ENCODE data around the gene WDR86.

Gene WDR86

GRCh38 chr7:151379534-151380198, 30.2 kb downstream of the WDR86 start:
- Histone ChIP-seq H3K4me3 (ENCODE audit: low read length) (no peak overlapping the region), H3K9me2 (replicated peaks; ENCODE audit: insufficient read depth, low read length) (no peaks in the 10 kb centered on the region), H3K4me2 (ENCODE audit: low read depth, low read length) (no peak overlapping the region), H3K27me3 (replicated peaks; ENCODE audit: insufficient read depth, low read length) (peaks cover 45% of the 10 kb centered on the region), H3K79me2 (ENCODE audit: low read length) (no peaks in the 10 kb centered on the region), H4K20me1 (ENCODE audit: insufficient read depth, low read length) (no peaks in the 10 kb centered on the region), H2AFZ (ENCODE audit: low read length) (no peak overlapping the region), H3K36me3 (replicated peaks; ENCODE audit: insufficient read depth, low read length) (no peaks in the 10 kb centered on the region), H3K9me3 (replicated peaks; ENCODE audit: insufficient read depth, low read length) (no peaks in the 10 kb centered on the region), H3K27ac (ENCODE audit: low read length) (no peak overlapping the region), H3F3A (ENCODE audit: insufficient read depth, low read length) (no peaks in the 10 kb centered on the region), H3K9ac (ENCODE audit: low read length) (no peak overlapping the region), H3K4me1 (ENCODE audit: low read length) (no peaks in the 10 kb centered on the region)
- DNase-seq: no peak
- TF ChIP-seq CTCF (IDR thresholded peaks at IDR 0.05; ENCODE audit: low read length) (no peak), EZH2 (optimal IDR thresholded peaks at IDR 0.05; ENCODE audit: low read depth, low read length) (no peak), EZH2phosphoT487 (IDR thresholded peaks at IDR 0.05; ENCODE audit: low read length) (no peak)

DNA sequence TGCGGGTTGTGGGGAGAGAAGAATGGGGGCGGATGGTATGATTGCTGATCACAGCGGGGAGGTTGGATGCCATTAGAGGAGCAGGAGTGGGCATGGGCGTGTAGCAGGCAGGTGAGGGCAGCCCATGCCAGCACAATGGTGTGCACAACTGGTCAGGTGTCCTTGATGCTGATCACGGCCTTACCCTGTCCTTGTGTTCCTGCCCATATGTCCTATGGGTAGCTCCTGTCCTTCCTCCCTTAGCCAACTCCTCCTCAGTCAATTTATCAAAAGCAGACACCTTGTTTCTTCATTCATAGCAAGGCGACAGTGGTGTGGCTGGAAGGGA, 30.7 kb downstream of the WDR86 start:
- Histone ChIP-seq H3K4me3 (ENCODE audit: low read length) (no peak overlapping the region), H3K79me2 (ENCODE audit: low read length) (no peaks in the 10 kb centered on the region), H3F3A (ENCODE audit: insufficient read depth, low read length) (no peaks in the 10 kb centered on the region), H3K9ac (ENCODE audit: low read length) (no peak overlapping the region), H3K4me1 (ENCODE audit: low read length) (no peaks in the 10 kb centered on the region), H3K27ac (ENCODE audit: low read length) (no peak overlapping the region), H3K9me2 (replicated peaks; ENCODE audit: insufficient read depth, low read length) (no peaks in the 10 kb centered on the region), H3K9me3 (replicated peaks; ENCODE audit: insufficient read depth, low read length) (no peaks in the 10 kb centered on the region), H2AFZ (ENCODE audit: low read length) (no peak overlapping the region), H4K20me1 (ENCODE audit: insufficient read depth, low read length) (no peaks in the 10 kb centered on the region), H3K36me3 (replicated peaks; ENCODE audit: insufficient read depth, low read length) (no peaks in the 10 kb centered on the region), H3K27me3 (replicated peaks; ENCODE audit: insufficient read depth, low read length) (peaks cover 40% of the 10 kb centered on the region), H3K4me2 (ENCODE audit: low read depth, low read length) (no peak overlapping the region)
- no peak for TF ChIP-seq EZH2phosphoT487 (IDR thresholded peaks at IDR 0.05; ENCODE audit: low read length)
- no peak for TF ChIP-seq EZH2 (optimal IDR thresholded peaks at IDR 0.05; ENCODE audit: low read depth, low read length)
- no peak for TF ChIP-seq CTCF (IDR thresholded peaks at IDR 0.05; ENCODE audit: low read length)
- DNase-seq: no peak

- Histone ChIP-seq H3K36me3 (replicated peaks; ENCODE audit: insufficient read depth, low read length) (no peaks in the 10 kb centered on the region), H3K27ac (ENCODE audit: low read length) (no peak overlapping the region), H3K4me3 (ENCODE audit: low read length) (no peak overlapping the region), H3K4me2 (ENCODE audit: low read depth, low read length) (no peak overlapping the region), H2AFZ (ENCODE audit: low read length) (no peak overlapping the region), H3K79me2 (ENCODE audit: low read length) (no peaks in the 10 kb centered on the region), H4K20me1 (ENCODE audit: insufficient read depth, low read length) (no peaks in the 10 kb centered on the region), H3K9me3 (replicated peaks; ENCODE audit: insufficient read depth, low read length) (no peaks in the 10 kb centered on the region), H3K9ac (ENCODE audit: low read length) (no peak overlapping the region), H3K4me1 (ENCODE audit: low read length) (no peaks in the 10 kb centered on the region), H3K9me2 (replicated peaks; ENCODE audit: insufficient read depth, low read length) (no peaks in the 10 kb centered on the region), H3K27me3 (replicated peaks; ENCODE audit: insufficient read depth, low read length) (peaks cover 35% of the 10 kb centered on the region), H3F3A (ENCODE audit: insufficient read depth, low read length) (no peaks in the 10 kb centered on the region)
- no peak for DNase-seq
- TF ChIP-seq EZH2 (optimal IDR thresholded peaks at IDR 0.05; ENCODE audit: low read depth, low read length): no peak
These were observed 31.2 kb downstream of the WDR86 start for GRCh38 chr7:151378496-151379192.

- Histone ChIP-seq H3K4me2 (ENCODE audit: low read depth, low read length) (no peak overlapping the region), H3F3A (ENCODE audit: insufficient read depth, low read length) (no peaks in the 10 kb centered on the region), H4K20me1 (ENCODE audit: insufficient read depth, low read length) (no peaks in the 10 kb centered on the region), H3K9me3 (replicated peaks; ENCODE audit: insufficient read depth, low read length) (no peaks in the 10 kb centered on the region), H3K4me1 (ENCODE audit: low read length) (no peaks in the 10 kb centered on the region), H3K27me3 (replicated peaks; ENCODE audit: insufficient read depth, low read length) (peaks cover 28% of the 10 kb centered on the region), H3K27ac (ENCODE audit: low read length) (no peak overlapping the region), H3K9ac (ENCODE audit: low read length) (no peak overlapping the region), H3K4me3 (ENCODE audit: low read length) (no peak overlapping the region), H2AFZ (ENCODE audit: low read length) (no peak overlapping the region), H3K79me2 (ENCODE audit: low read length) (no peaks in the 10 kb centered on the region), H3K36me3 (replicated peaks; ENCODE audit: insufficient read depth, low read length) (no peaks in the 10 kb centered on the region), H3K9me2 (replicated peaks; ENCODE audit: insufficient read depth, low read length) (no peaks in the 10 kb centered on the region)
- no peak for TF ChIP-seq EZH2 (optimal IDR thresholded peaks at IDR 0.05; ENCODE audit: low read depth, low read length)
- no peak for TF ChIP-seq EZH2phosphoT487 (IDR thresholded peaks at IDR 0.05; ENCODE audit: low read length)
- TF ChIP-seq CTCF (IDR thresholded peaks at IDR 0.05; ENCODE audit: low read length): no peak
- DNase-seq: no peak
These were observed 31.8 kb downstream of the WDR86 start for GRCh38 chr7:151378011-151378410.

Measured in MM.1S (cell line).